T-cell (primary cell): Measurements from ENCODE around the gene MAP7D3. TPM values are rescaled to one million over a fixed set of nuclear protein-coding genes. Genes with fewer than 3 reads are reported as not detected.

ENCODE experiments used
- ATAC-seq, 4 experiments: fragments of 200-7000 bp in 3 of 4; fragments of 150-1000 bp in 1 of 4; cut with Tn5 transposase; replicated peaks in 1 of 4; 1 replicate in 3 of 4; 2 replicates in 1 of 4; pipeline ENCODE4 v1.10.0; 2021; ENCODE audit warnings: moderate library complexity in 3 of 4, mild to moderate bottlenecking in 2 of 4, moderate number of reproducible peaks in 1 of 4
- CTCF ChIA-PET, 2 donors: fragments of 300-600 bp; sonication (Branson Sonifier 250); formaldehyde crosslinking; loops; one replicate each; lab custom pipeline; 2022; ENCODE audit warnings: antibody characterized with exemption in 2 of 2; lab: Charles Lee
- POLR2A ChIA-PET, 2 donors: fragments of 300-600 bp; sonication (Branson Sonifier 250); formaldehyde crosslinking; loops; one replicate each; lab custom pipeline; 2022; ENCODE audit warnings: antibody characterized with exemption in 2 of 2; lab: Charles Lee
- DNase-seq, 35 experiments: peaks; one replicate each; pipeline versions ENCODE4 v3.0.0 to v3.0.0-alpha.2; 2013 to 2023
- H3K27ac ChIP-seq: one replicate; pipeline ENCODE4 v1.5.1; 2013; ENCODE audit warnings: low read length
- H3K27me3 ChIP-seq, 2 experiments: replicated peaks in 1 of 2; 1 replicate in 1 of 2; 2 replicates in 1 of 2; pipeline versions ENCODE4 v1.6.1 to v1.7.0; 2013; ENCODE audit warnings: low read length in 1 of 2, mixed read lengths in 1 of 2; ENCODE audit not compliant: control insufficient read depth in 2 of 2, insufficient read depth in 2 of 2; ENCODE audit errors: extremely low read depth in 1 of 2
- H3K36me3 ChIP-seq, 2 donors: 1 replicate in 1 of 2; 2 replicates in 1 of 2; pipeline versions ENCODE4 v1.6.1 to v1.7.0; 2013; ENCODE audit warnings: low read length in 1 of 2; ENCODE audit not compliant: control insufficient read depth in 2 of 2, insufficient read depth in 1 of 2; ENCODE audit errors: extremely low read depth in 1 of 2
- H3K4me1 ChIP-seq, 2 experiments: 1 replicate in 1 of 2; 2 replicates in 1 of 2; pipeline versions ENCODE4 v1.6.1 to v1.7.0; 2013; ENCODE audit warnings: low read length in 2 of 2, mixed read lengths in 1 of 2; ENCODE audit not compliant: insufficient read depth in 2 of 2, control insufficient read depth in 1 of 2; ENCODE audit errors: extremely low read depth in 1 of 2
- H3K4me3 ChIP-seq, 2 donors: 1 replicate in 1 of 2; 2 replicates in 1 of 2; pipeline versions ENCODE4 v1.5.1 to v1.7.0; 2013; ENCODE audit warnings: mild to moderate bottlenecking in 2 of 2, low read length in 1 of 2, moderate library complexity in 1 of 2; ENCODE audit not compliant: control insufficient read depth in 1 of 2; ENCODE audit errors: extremely low read depth in 1 of 2
- H3K9me3 ChIP-seq: 2 replicates; pipeline ENCODE4 v1.7.0; 2013
- H3K27ac Mint-ChIP-seq, 2 donors: one replicate each; pipeline ENCODE4 v1.8.0; 2020 to 2021; ENCODE audit warnings: mild to moderate bottlenecking in 2 of 2, mixed read lengths in 2 of 2
- H3K27me3 Mint-ChIP-seq, 2 donors: one replicate each; pipeline ENCODE4 v1.8.0; 2021 to 2022; ENCODE audit warnings: mixed read lengths in 2 of 2
- H3K36me3 Mint-ChIP-seq: one replicate; pipeline ENCODE4 v1.8.0; 2021; ENCODE audit warnings: mixed read lengths
- H3K4me1 Mint-ChIP-seq, 3 donors: one replicate each; pipeline ENCODE4 v1.8.0; 2020 to 2022; ENCODE audit warnings: mixed read lengths in 3 of 3, mild to moderate bottlenecking in 1 of 3
- H3K4me3 Mint-ChIP-seq, 3 donors: one replicate each; pipeline ENCODE4 v1.8.0; 2020 to 2022; ENCODE audit warnings: mild to moderate bottlenecking in 3 of 3, mixed read lengths in 3 of 3, moderate library complexity in 3 of 3
- H3K9me3 Mint-ChIP-seq, 3 donors: one replicate each; pipeline ENCODE4 v1.8.0; 2020 to 2022; ENCODE audit warnings: mixed read lengths in 3 of 3
- WGBS: methylation state at CpG from one replicate; pipeline ENCODE4 v1.1.5; 2013; ENCODE audit warnings: missing lambda C conversion rate; ENCODE audit not compliant: insufficient coverage; 5-methylcytosine and 5-hydroxymethylcytosine counted together
- total RNA-seq, 35 experiments: library from RNA in 6 of 35; stranded (reverse) in 6 of 35; fragments of 120-200 nt in 1 of 35; gene quantifications; one replicate each; pipeline versions ENCODE4 v1.2.1 to v1.2.4 and lab custom pipeline; 2013 to 2026

MAP7D3 gene
- total RNA-seq, 5 donors from 2014 or later (not counting 1 experiment from before 2014, with no cell fraction given) = 6.5 to 10.5 (median 9.7) TPM

- Histone ChIP-seq H3K9me3 (no peaks in the 10 kb centered on the region), H3K4me3 (no peak overlapping the region), H3K27me3 (no peaks in the 10 kb centered on the region), H3K27ac (no peak overlapping the region), H3K4me1 (no peaks in the 10 kb centered on the region), H3K36me3 (no peaks in the 10 kb centered on the region)
- ChIA-PET CTCF (no interaction called here), POLR2A (no interaction called here)
- Mint-ChIP-seq H3K36me3 (no peaks in the 10 kb centered on the region), H3K4me1 (no peaks in the 10 kb centered on the region), H3K27me3 (peaks cover 0 to 11% of the 10 kb centered on the region in 2 donors), H3K27ac (no peak overlapping the region), H3K4me3 (no peak overlapping the region), H3K9me3 (no peaks in the 10 kb centered on the region)
- no peak for DNase-seq
- ATAC-seq = no peak
- no CpG with 5 or more reads among the region's 3 CpGs for WGBS
Observed at GRCh38 chrX:136182414-136182813, 68.8 kb downstream of the MAP7D3 start.

GRCh38 chrX:136179133-136179532 lies 72.1 kb downstream of the MAP7D3 start:
- ChIA-PET POLR2A (no interaction called here), CTCF (no interaction called here)
- ATAC-seq = no peak
- no peaks in the 10 kb centered on the region for H3K9me3 Mint-ChIP-seq
- no peak for DNase-seq
- Histone ChIP-seq H3K9me3 (no peaks in the 10 kb centered on the region), H3K4me3 (no peak overlapping the region), H3K36me3 (no peaks in the 10 kb centered on the region), H3K27me3 (no peaks in the 10 kb centered on the region), H3K27ac (no peak overlapping the region), H3K4me1 (no peaks in the 10 kb centered on the region)
- peaks cover 0 to 18% of the 10 kb centered on the region in 2 donors for H3K27me3 Mint-ChIP-seq
- H3K4me3 Mint-ChIP-seq = no peak overlapping the region
- no CpG with 5 or more reads among the region's 4 CpGs for WGBS
- no peak overlapping the region for H3K27ac Mint-ChIP-seq
- H3K4me1 Mint-ChIP-seq = no peaks in the 10 kb centered on the region
- peaks cover 3% of the 10 kb centered on the region for H3K36me3 Mint-ChIP-seq

- Histone ChIP-seq H3K4me3 (no peak overlapping the region), H3K9me3 (no peaks in the 10 kb centered on the region), H3K27me3 (no peaks in the 10 kb centered on the region), H3K27ac (no peak overlapping the region), H3K36me3 (no peaks in the 10 kb centered on the region), H3K4me1 (no peaks in the 10 kb centered on the region)
- DNase-seq (no peak), ATAC-seq (no peak)
- Mint-ChIP-seq H3K36me3 (peaks cover 3% of the 10 kb centered on the region), H3K4me1 (no peaks in the 10 kb centered on the region), H3K4me3 (no peak overlapping the region), H3K27ac (no peak overlapping the region), H3K9me3 (no peaks in the 10 kb centered on the region), H3K27me3 (peaks cover 0 to 18% of the 10 kb centered on the region in 2 donors)
- WGBS = no CpG with 5 or more reads among the region's 2 CpGs
- POLR2A ChIA-PET = no interaction called here
- CTCF ChIA-PET = no interaction called here
Observed at GRCh38 chrX:136176399-136176825, 74.8 kb downstream of the MAP7D3 start.

- Mint-ChIP-seq H3K9me3 (no peaks in the 10 kb centered on the region), H3K27ac (no peak overlapping the region), H3K4me3 (no peak overlapping the region), H3K36me3 (peaks cover 7% of the 10 kb centered on the region), H3K4me1 (peaks cover 0 to 5% (median 4%) of the 10 kb centered on the region in 3 donors), H3K27me3 (peaks cover 0 to 14% of the 10 kb centered on the region in 2 donors)
- Histone ChIP-seq H3K9me3 (no peaks in the 10 kb centered on the region), H3K36me3 (no peaks in the 10 kb centered on the region), H3K27ac (no peak overlapping the region), H3K4me3 (no peak overlapping the region), H3K27me3 (no peaks in the 10 kb centered on the region), H3K4me1 (no peaks in the 10 kb centered on the region)
- DNase-seq (no peak), ATAC-seq (no peak)
- WGBS = no CpG with 5 or more reads among the region's 1 CpG
- POLR2A ChIA-PET = interaction anchor here in 1 of 2 donors (0.5 kb wide), 1 partner anchor 898 kb away, joined by 3 read pairs; no protein-coding TSS in a partner anchor
- CTCF ChIA-PET = no interaction called here
Observed at GRCh38 chrX:136171420-136171819, 79.8 kb downstream of the MAP7D3 start.

GRCh38 chrX:136170139-136170800 lies 80.9 kb downstream of the MAP7D3 start:
- no peak overlapping the region for H3K27ac ChIP-seq
- CTCF ChIA-PET = interaction anchor here in 1 of 2 donors (0.7 kb wide), 1 partner anchor 142 kb away, joined by 3 read pairs; no protein-coding TSS in a partner anchor
- peaks cover 0 to 13% of the 10 kb centered on the region in 2 donors for H3K27me3 Mint-ChIP-seq

GRCh38 chrX:136168929-136169735 lies 82.1 kb downstream of the MAP7D3 start:
- ChIA-PET POLR2A (no interaction called here), CTCF (interaction anchor here in 1 of 2 donors (0.7 kb wide), 1 partner anchor 141 kb away, joined by 3 read pairs; no protein-coding TSS in a partner anchor)
- Histone ChIP-seq H3K27ac (no peak overlapping the region), H3K4me1 (no peaks in the 10 kb centered on the region), H3K36me3 (no peaks in the 10 kb centered on the region), H3K27me3 (no peaks in the 10 kb centered on the region), H3K9me3 (no peaks in the 10 kb centered on the region), H3K4me3 (no peak overlapping the region)
- no peak overlapping the region for H3K4me3 Mint-ChIP-seq
- H3K9me3 Mint-ChIP-seq = no peaks in the 10 kb centered on the region
- no peak for DNase-seq
- H3K27ac Mint-ChIP-seq = no peak overlapping the region
- peaks cover 0 to 13% of the 10 kb centered on the region in 2 donors for H3K27me3 Mint-ChIP-seq
- peaks cover 0 to 5% (median 4%) of the 10 kb centered on the region in 3 donors for H3K4me1 Mint-ChIP-seq
- peaks cover 4% of the 10 kb centered on the region for H3K36me3 Mint-ChIP-seq
- 73% methylated on average over 8 of the region's 17 CpGs for WGBS
- no peak for ATAC-seq

More at GRCh38 chrX:136170139-136170800, 80.9 kb downstream of the MAP7D3 start:
- Mint-ChIP-seq H3K4me1 (peaks cover 0 to 5% (median 4%) of the 10 kb centered on the region in 3 donors), H3K9me3 (no peaks in the 10 kb centered on the region), H3K4me3 (no peak overlapping the region), H3K27ac (no peak overlapping the region), H3K36me3 (peaks cover 4% of the 10 kb centered on the region)
- POLR2A ChIA-PET = no interaction called here
- no peaks in the 10 kb centered on the region for H3K27me3 ChIP-seq
- H3K9me3 ChIP-seq = no peaks in the 10 kb centered on the region
- no peaks in the 10 kb centered on the region for H3K4me1 ChIP-seq
- ATAC-seq (no peak), DNase-seq (no peak)
- H3K4me3 ChIP-seq = no peak overlapping the region
- WGBS = 87% methylated on average over 3 of the region's 9 CpGs
- H3K36me3 ChIP-seq = no peaks in the 10 kb centered on the region
